Caco-2 (cell line): ENCODE results near the gene FOXL3. TPM values are rescaled to one million over a fixed set of nuclear protein-coding genes. Genes with fewer than 3 reads are reported as not detected.

ENCODE experiments used
- BruUV-seq: library from RNA; stranded (reverse); fragments of 400-500 nt; replicated peaks from 2 replicates; lab custom pipeline; 2021; lab: Mats Ljungman, UMichigan
- CTCF ChIA-PET: fragments of 300-600 bp; sonication (Branson Sonifier 250); formaldehyde crosslinking; loops from one replicate; lab custom pipeline; 2022; ENCODE audit warnings: antibody characterized with exemption; lab: Charles Lee
- POLR2A ChIA-PET: fragments of 300-600 bp; sonication (Branson Sonifier 250); formaldehyde crosslinking; loops from one replicate; lab custom pipeline; 2022; ENCODE audit warnings: antibody characterized with exemption; lab: Charles Lee
- DNase-seq, 2 experiments: peaks; one replicate each; pipeline versions ENCODE4 v3.0.0 to v3.0.0-alpha.2; 2020 to 2022
- H3K27me3 ChIP-seq: replicated peaks from 2 replicates; pipeline ENCODE4 v1.6.0; 2011; ENCODE audit warnings: low read length; ENCODE audit not compliant: control insufficient read depth, insufficient read depth
- H3K36me3 ChIP-seq: 2 replicates; pipeline ENCODE4 v1.5.1; 2011; ENCODE audit warnings: low read length; ENCODE audit not compliant: control insufficient read depth, insufficient read depth
- H3K4me1 ChIP-seq: fragments of 250-450 bp; sonication (Bioruptor Pico); 2 replicates; pipeline ENCODE4 v1.5.1; 2020; ENCODE audit warnings: mild to moderate bottlenecking
- H3K4me3 ChIP-seq: 2 replicates; pipeline ENCODE4 v1.5.1; 2011; ENCODE audit warnings: low read depth, mild to moderate bottlenecking, control low read depth, low read length
- H3K9me3 ChIP-seq: fragments of 250-450 bp; sonication (Bioruptor Pico); 2 replicates; pipeline ENCODE4 v1.5.1; 2020; ENCODE audit warnings: mild to moderate bottlenecking, moderate library complexity
- H3K27ac Mint-ChIP-seq: one replicate; pipeline ENCODE4 v1.8.0; 2022; ENCODE audit warnings: mixed read lengths; ENCODE audit not compliant: unreplicated experiment
- H3K27me3 Mint-ChIP-seq: one replicate; pipeline ENCODE4 v1.8.0; 2022; ENCODE audit warnings: mixed read lengths; ENCODE audit not compliant: insufficient read depth, unreplicated experiment
- H3K36me3 Mint-ChIP-seq: one replicate; pipeline ENCODE4 v1.8.0; 2022; ENCODE audit warnings: mild to moderate bottlenecking, mixed read lengths; ENCODE audit not compliant: insufficient read depth, unreplicated experiment
- H3K4me1 Mint-ChIP-seq: one replicate; pipeline ENCODE4 v1.8.0; 2022; ENCODE audit warnings: low read depth, mixed read lengths; ENCODE audit not compliant: unreplicated experiment
- H3K4me3 Mint-ChIP-seq: one replicate; pipeline ENCODE4 v1.8.0; 2022; ENCODE audit warnings: mild to moderate bottlenecking, moderate library complexity, mixed read lengths; ENCODE audit not compliant: unreplicated experiment
- H3K9me3 Mint-ChIP-seq: one replicate; pipeline ENCODE4 v1.8.0; 2022; ENCODE audit warnings: mixed read lengths; ENCODE audit not compliant: unreplicated experiment
- intact Hi-C: fragments of 100-400 bp; cut with micrococcal nuclease; formaldehyde crosslinking; loops from one replicate; pipeline ENCODE4 v1.10.0; 2022; ENCODE audit not compliant: unreplicated experiment
- total RNA-seq: library from RNA; stranded (reverse); gene quantifications from 2 replicates; pipeline ENCODE4 v1.2.3, GENCODE V29; 2022
- TF ChIP-seq, protein P1 (sequence below), 2 experiments: fragments of 200-600 bp in 1 of 2; IDR thresholded peaks; 1 replicate in 1 of 2; 2 replicates in 1 of 2; pipeline versions ENCODE4 v1.5.1 to v1.8.0; 2011 to 2022; ENCODE audit warnings: antibody characterized with exemption in 1 of 2, control low read depth in 1 of 2, inconsistent platforms in 1 of 2, low read depth in 1 of 2, low read length in 1 of 2, mild to moderate bottlenecking in 1 of 2, moderate library complexity in 1 of 2; ENCODE audit not compliant: insufficient read depth in 1 of 2, severe bottlenecking in 1 of 2, unreplicated experiment in 1 of 2

Gene FOXL3
- total RNA-seq, 1 experiment from 2014 or later, result not detected

DNA sequence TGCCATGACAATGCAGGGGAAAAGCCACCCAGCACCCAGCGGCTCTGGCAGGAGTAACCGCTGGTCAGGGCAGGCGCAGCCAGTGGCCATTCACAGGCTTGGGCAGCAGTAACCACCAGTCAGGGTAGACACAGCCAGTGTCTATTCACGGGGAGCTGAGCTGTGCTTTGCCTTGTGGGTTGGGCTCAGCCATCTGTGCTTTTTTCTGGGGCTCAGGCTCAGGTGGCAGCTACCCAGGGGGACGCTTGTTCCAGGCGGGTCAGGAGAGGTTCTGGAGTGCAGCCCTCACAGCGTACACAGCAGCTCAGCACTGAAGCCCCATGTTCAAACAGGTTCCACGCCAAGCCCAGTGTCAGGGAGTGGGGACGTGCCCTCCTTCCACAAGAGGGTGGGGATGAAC, 28.5 kb downstream of the FOXL3 start:
- POLR2A ChIA-PET, result interaction anchor here (0.6 to 1.5 kb wide), 2 partner anchors 15 to 185 kb away, joined by 4 to 11 read pairs; no protein-coding TSS in a partner anchor
- BruUV-seq, result TSS peak; percentile 75
- peak in 1 of 2 experiments; percentile 31 for DNase-seq
- Histone ChIP-seq H3K27me3 (no peaks in the 10 kb centered on the region), H3K4me1 (peaks cover 53% of the 10 kb centered on the region), H3K9me3 (0 out of 2 replicates have a peak, but pooled peaks cover 18% of the 10 kb centered on the region), H3K4me3 (no peak overlapping the region), H3K36me3 (no peaks in the 10 kb centered on the region)
- TF ChIP-seq, protein P1, sequence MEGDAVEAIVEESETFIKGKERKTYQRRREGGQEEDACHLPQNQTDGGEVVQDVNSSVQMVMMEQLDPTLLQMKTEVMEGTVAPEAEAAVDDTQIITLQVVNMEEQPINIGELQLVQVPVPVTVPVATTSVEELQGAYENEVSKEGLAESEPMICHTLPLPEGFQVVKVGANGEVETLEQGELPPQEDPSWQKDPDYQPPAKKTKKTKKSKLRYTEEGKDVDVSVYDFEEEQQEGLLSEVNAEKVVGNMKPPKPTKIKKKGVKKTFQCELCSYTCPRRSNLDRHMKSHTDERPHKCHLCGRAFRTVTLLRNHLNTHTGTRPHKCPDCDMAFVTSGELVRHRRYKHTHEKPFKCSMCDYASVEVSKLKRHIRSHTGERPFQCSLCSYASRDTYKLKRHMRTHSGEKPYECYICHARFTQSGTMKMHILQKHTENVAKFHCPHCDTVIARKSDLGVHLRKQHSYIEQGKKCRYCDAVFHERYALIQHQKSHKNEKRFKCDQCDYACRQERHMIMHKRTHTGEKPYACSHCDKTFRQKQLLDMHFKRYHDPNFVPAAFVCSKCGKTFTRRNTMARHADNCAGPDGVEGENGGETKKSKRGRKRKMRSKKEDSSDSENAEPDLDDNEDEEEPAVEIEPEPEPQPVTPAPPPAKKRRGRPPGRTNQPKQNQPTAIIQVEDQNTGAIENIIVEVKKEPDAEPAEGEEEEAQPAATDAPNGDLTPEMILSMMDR (IDR thresholded peaks at IDR 0.05; ENCODE audit: insufficient read depth in 1 of 2, low read depth in 1 of 2, low read length in 1 of 2, severe bottlenecking in 1 of 2, unreplicated experiment in 1 of 2), result no peak
- peak overlapping the region; percentile 51 for H3K4me3 Mint-ChIP-seq
- H3K9me3 Mint-ChIP-seq, result peaks cover 18% of the 10 kb centered on the region
- H3K27ac Mint-ChIP-seq, result peak overlapping the region; percentile 81
- peaks cover 6% of the 10 kb centered on the region for H3K36me3 Mint-ChIP-seq
- CTCF ChIA-PET, result interaction anchor here (0.6 to 1.6 kb wide), 15 partner anchors 9 to 555 kb away, joined by 3 to 7 read pairs (median 3); no protein-coding TSS in a partner anchor
- peaks cover 42% of the 10 kb centered on the region for H3K4me1 Mint-ChIP-seq
- no peaks in the 10 kb centered on the region for H3K27me3 Mint-ChIP-seq
- intact Hi-C loops, result loop anchor here (2.0 kb wide), 1 partner anchor 34 kb away; no protein-coding TSS in a partner anchor

DNA sequence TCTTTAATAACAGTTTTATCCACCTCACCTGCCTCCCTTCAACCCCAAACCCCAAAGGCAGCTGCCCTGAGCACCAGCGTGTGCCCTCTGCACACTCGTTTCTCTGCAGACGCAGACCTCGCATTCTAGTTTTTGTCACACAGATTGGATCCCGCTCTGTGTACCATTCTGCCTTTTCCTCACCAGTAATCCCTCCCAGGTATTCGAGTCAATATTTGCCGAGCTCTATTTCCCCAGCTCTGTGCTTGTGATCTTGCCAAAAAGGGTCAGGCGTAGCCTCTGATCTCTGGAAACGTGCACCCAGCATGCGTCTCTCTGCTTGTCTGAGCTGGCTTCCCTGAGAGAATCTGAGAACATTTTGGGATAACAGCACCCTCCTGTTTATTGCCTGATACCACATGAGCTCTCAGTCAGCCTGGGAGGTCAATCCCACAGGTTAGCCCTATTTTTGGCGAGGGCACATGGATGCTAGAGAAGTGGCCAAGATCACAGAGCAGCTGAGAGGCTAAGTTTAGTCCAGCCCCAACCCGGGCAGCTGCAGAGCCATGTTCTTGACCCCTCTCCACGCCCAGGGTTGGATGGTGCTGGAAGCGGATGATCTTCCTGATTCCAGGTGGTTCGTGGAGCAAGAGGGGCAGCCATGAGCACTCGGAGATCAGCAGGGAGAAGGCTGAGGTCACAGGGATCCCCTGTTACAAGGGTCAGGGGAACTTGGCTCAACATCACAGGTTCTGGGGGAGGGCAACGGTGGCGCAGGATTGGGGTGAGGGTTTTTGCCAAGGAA, 29.1 kb downstream of the FOXL3 start:
- peak overlapping the region; percentile 51 for H3K4me3 Mint-ChIP-seq
- ChIA-PET POLR2A (interaction anchor here (0.5 to 1.5 kb wide), 3 partner anchors 16 to 184 kb away, joined by 4 to 11 read pairs (median 7); no protein-coding TSS in a partner anchor), CTCF (interaction anchor here (0.6 to 1.6 kb wide), 15 partner anchors 8 to 555 kb away, joined by 3 to 7 read pairs (median 3); no protein-coding TSS in a partner anchor)
- H3K36me3 Mint-ChIP-seq, result peaks cover 6% of the 10 kb centered on the region
- peaks cover 46% of the 10 kb centered on the region for H3K4me1 Mint-ChIP-seq
- no peaks in the 10 kb centered on the region for H3K36me3 ChIP-seq
- 0 out of 2 replicates have a peak, but pooled peaks cover 18% of the 10 kb centered on the region for H3K9me3 ChIP-seq
- H3K27me3 ChIP-seq, result no peaks in the 10 kb centered on the region
- peak; percentile 74 to 78 for DNase-seq
- peaks cover 18% of the 10 kb centered on the region for H3K9me3 Mint-ChIP-seq
- H3K27ac Mint-ChIP-seq, result peak overlapping the region; percentile 81
- no peaks in the 10 kb centered on the region for H3K27me3 Mint-ChIP-seq
- BruUV-seq, result no TSS peak
- TF ChIP-seq, protein P1 (IDR thresholded peaks at IDR 0.05; ENCODE audit: insufficient read depth in 1 of 2, low read depth in 1 of 2, low read length in 1 of 2, severe bottlenecking in 1 of 2, unreplicated experiment in 1 of 2), result no peak
- no peak overlapping the region for H3K4me3 ChIP-seq
- peaks cover 58% of the 10 kb centered on the region for H3K4me1 ChIP-seq
- intact Hi-C loops, result loop anchor here (2.0 kb wide), 1 partner anchor 34 kb away; no protein-coding TSS in a partner anchor

DNA sequence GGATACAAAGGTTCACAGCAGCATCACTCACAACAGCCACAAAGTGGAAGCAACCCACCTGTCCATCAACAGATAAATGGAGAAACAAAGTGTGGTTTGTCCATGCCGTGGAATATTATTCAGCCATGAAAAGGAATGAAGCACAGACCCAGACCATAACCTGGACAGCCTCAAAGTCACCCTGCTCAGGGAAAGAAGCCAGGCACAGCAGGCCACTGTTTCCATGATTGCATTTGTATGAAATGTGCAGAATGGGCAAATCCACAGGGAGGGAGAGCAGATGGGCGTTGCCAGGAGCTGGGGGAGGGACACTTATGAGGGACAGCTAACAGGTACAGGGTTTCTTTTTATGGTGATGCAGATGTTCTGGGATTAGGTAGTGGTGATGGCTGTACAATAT, 30.3 kb downstream of the FOXL3 start:
- CTCF ChIA-PET, result no interaction called here
- no peaks in the 10 kb centered on the region for H3K27me3 ChIP-seq
- H3K4me1 Mint-ChIP-seq, result peaks cover 46% of the 10 kb centered on the region
- POLR2A ChIA-PET, result no interaction called here
- peaks cover 10% of the 10 kb centered on the region for H3K9me3 Mint-ChIP-seq
- intact Hi-C loops, result loop anchor here (5.0 to 10.0 kb wide), 2 partner anchors 315 to 407 kb away; partner anchors contain the start of genes DNAAF5 and PRKAR1B
- H3K27me3 Mint-ChIP-seq, result no peaks in the 10 kb centered on the region
- no peak overlapping the region for H3K4me3 Mint-ChIP-seq
- 0 out of 2 replicates have a peak, but pooled peaks cover 17% of the 10 kb centered on the region for H3K9me3 ChIP-seq
- H3K36me3 ChIP-seq, result no peaks in the 10 kb centered on the region
- peaks cover 58% of the 10 kb centered on the region for H3K4me1 ChIP-seq
- TF ChIP-seq, protein P1 (IDR thresholded peaks at IDR 0.05; ENCODE audit: insufficient read depth in 1 of 2, low read depth in 1 of 2, low read length in 1 of 2, severe bottlenecking in 1 of 2, unreplicated experiment in 1 of 2), result no peak
- no peak for DNase-seq
- no peak overlapping the region for H3K27ac Mint-ChIP-seq
- no TSS peak for BruUV-seq
- H3K36me3 Mint-ChIP-seq, result peaks cover 6% of the 10 kb centered on the region
- no peak overlapping the region for H3K4me3 ChIP-seq
